H9 (cell line): ENCODE results near the gene TMEM91. TPM values are rescaled to one million over a fixed set of nuclear protein-coding genes. Genes with fewer than 3 reads are reported as not detected.
A peak's percentile ranks its signal among the peaks of the same experiment; 100 is the strongest.

Source experiments
- DNase-seq: peaks from one replicate; pipeline ENCODE4 v3.0.0-alpha.2; 2017
- H2AFZ ChIP-seq: one replicate; pipeline ENCODE4 v1.6.1; 2013; ENCODE audit warnings: mild to moderate bottlenecking, low read length, control low read depth, moderate library complexity
- H2AK5ac ChIP-seq: 2 replicates; pipeline ENCODE4 v1.6.1; 2013; ENCODE audit warnings: low read length, control low read depth, mixed read lengths; ENCODE audit not compliant: insufficient read length
- H2BK120ac ChIP-seq: one replicate; pipeline ENCODE4 v1.6.1; 2013; ENCODE audit warnings: low read depth, mild to moderate bottlenecking, low read length, control low read depth, inconsistent platforms; ENCODE audit not compliant: poor library complexity, severe bottlenecking
- H2BK12ac ChIP-seq: 2 replicates; pipeline ENCODE4 v1.6.1; 2013; ENCODE audit warnings: low read length, control low read depth, mixed read lengths, low read depth; ENCODE audit not compliant: insufficient read length
- H2BK15ac ChIP-seq: 2 replicates; pipeline ENCODE4 v1.6.1; 2013; ENCODE audit warnings: low read depth, low read length, control low read depth
- H2BK20ac ChIP-seq: one replicate; pipeline ENCODE4 v1.6.1; 2013; ENCODE audit warnings: low read depth, mild to moderate bottlenecking, low read length, control low read depth, inconsistent platforms; ENCODE audit not compliant: poor library complexity, severe bottlenecking
- H2BK5ac ChIP-seq: 2 replicates; pipeline ENCODE4 v1.6.1; 2013; ENCODE audit warnings: low read length, control low read depth, mixed read lengths; ENCODE audit not compliant: insufficient read length
- H3K14ac ChIP-seq: 2 replicates; pipeline ENCODE4 v1.6.1; 2013; ENCODE audit warnings: low read length, control low read depth; ENCODE audit not compliant: insufficient read depth
- H3K18ac ChIP-seq: 2 replicates; pipeline ENCODE4 v1.6.1; 2013; ENCODE audit warnings: low read depth, mild to moderate bottlenecking, mixed read lengths, low read length, control low read depth; ENCODE audit not compliant: insufficient read length
- H3K23ac ChIP-seq: 2 replicates; pipeline ENCODE4 v1.6.1; 2013; ENCODE audit warnings: low read length, control low read depth, mixed read lengths, low read depth; ENCODE audit not compliant: insufficient read length
- H3K23me2 ChIP-seq: 2 replicates; pipeline ENCODE4 v1.6.1; 2013; ENCODE audit warnings: low read depth, mild to moderate bottlenecking, mixed read lengths, low read length, control low read depth; ENCODE audit not compliant: insufficient read length, poor library complexity, severe bottlenecking
- H3K27ac ChIP-seq: 2 replicates; pipeline ENCODE4 v1.5.1; 2013; ENCODE audit warnings: low read length, control low read depth, mixed read lengths, low read depth; ENCODE audit not compliant: insufficient read length
- H3K27me3 ChIP-seq: 2 replicates; pipeline ENCODE4 v1.6.1; 2013; ENCODE audit warnings: low read length, control low read depth, inconsistent platforms; ENCODE audit not compliant: insufficient read depth
- H3K4ac ChIP-seq: 2 replicates; pipeline ENCODE4 v1.6.1; 2013; ENCODE audit warnings: low read depth, mild to moderate bottlenecking, control low read depth, inconsistent platforms, low read length, moderate library complexity
- H3K4me1 ChIP-seq: 2 replicates; pipeline ENCODE4 v1.6.1; 2013; ENCODE audit warnings: low read length, control low read depth, inconsistent platforms; ENCODE audit not compliant: insufficient read depth
- H3K4me2 ChIP-seq: 2 replicates; pipeline ENCODE4 v1.6.1; 2013; ENCODE audit warnings: low read length, control low read depth, mixed read lengths; ENCODE audit not compliant: insufficient read length, insufficient read depth
- H3K56ac ChIP-seq: 2 replicates; pipeline ENCODE4 v1.6.1; 2013; ENCODE audit warnings: low read depth, mild to moderate bottlenecking, mixed read lengths, low read length, control low read depth; ENCODE audit not compliant: insufficient read length
- H3K79me1 ChIP-seq: 2 replicates; pipeline ENCODE4 v1.6.1; 2013; ENCODE audit warnings: low read depth, mild to moderate bottlenecking, moderate library complexity, low read length, control low read depth, inconsistent platforms; ENCODE audit not compliant: insufficient read depth, poor library complexity, severe bottlenecking
- H3K79me2 ChIP-seq: 2 replicates; pipeline ENCODE4 v1.6.1; 2013; ENCODE audit warnings: low read length, control low read depth, inconsistent platforms; ENCODE audit not compliant: insufficient read depth
- H3K9ac ChIP-seq: 2 replicates; pipeline ENCODE4 v1.6.1; 2013; ENCODE audit warnings: low read length, control low read depth, mixed read lengths; ENCODE audit not compliant: insufficient read length; ENCODE audit errors: extremely low read depth
- H3K9me3 ChIP-seq: one replicate; pipeline ENCODE4 v1.6.1; 2013; ENCODE audit warnings: low read depth, low read length, inconsistent platforms; ENCODE audit not compliant: control insufficient read depth
- H3T11ph ChIP-seq: one replicate; pipeline ENCODE4 v1.6.1; 2013; ENCODE audit warnings: mild to moderate bottlenecking, low read length, control low read depth, inconsistent platforms
- H4K20me1 ChIP-seq: one replicate; pipeline ENCODE4 v1.6.1; 2013; ENCODE audit not compliant: control insufficient read depth, insufficient read length, insufficient read depth
- H4K5ac ChIP-seq: 2 replicates; pipeline ENCODE4 v1.6.1; 2013; ENCODE audit warnings: low read depth, mild to moderate bottlenecking, mixed read lengths, low read length, control low read depth; ENCODE audit not compliant: insufficient read length
- H4K8ac ChIP-seq: replicated peaks from 2 replicates; pipeline ENCODE4 v1.6.1; 2013; ENCODE audit warnings: low read length, control low read depth, mixed read lengths, low read depth; ENCODE audit not compliant: insufficient read length
- H4K91ac ChIP-seq: 2 replicates; pipeline ENCODE4 v1.6.1; 2013; ENCODE audit warnings: low read depth, mild to moderate bottlenecking, moderate library complexity, mixed read lengths, low read length, control low read depth; ENCODE audit not compliant: insufficient read length
- H3K27ac Mint-ChIP-seq, 3 experiments: 2 replicates in 2 of 3; 3 replicates in 1 of 3; pipeline ENCODE4 v1.8.0; 2020 to 2021; ENCODE audit warnings: mixed read lengths in 3 of 3, mild to moderate bottlenecking in 1 of 3, moderate library complexity in 1 of 3
- H3K27me3 Mint-ChIP-seq: 2 replicates; pipeline ENCODE4 v1.8.0; 2021; ENCODE audit warnings: low read depth, mild to moderate bottlenecking, moderate library complexity, mixed read lengths
- H3K36me3 Mint-ChIP-seq, 3 experiments: 2 replicates in 2 of 3; 3 replicates in 1 of 3; pipeline ENCODE4 v1.8.0; 2020 to 2021; ENCODE audit warnings: low read depth in 3 of 3, mixed read lengths in 3 of 3; ENCODE audit not compliant: insufficient read depth in 1 of 3
- H3K4me1 Mint-ChIP-seq, 2 experiments: 2 replicates each; pipeline ENCODE4 v1.8.0; 2020; ENCODE audit warnings: mixed read lengths in 2 of 2
- H3K4me3 Mint-ChIP-seq, 2 experiments: 2 replicates in 1 of 2; 3 replicates in 1 of 2; pipeline ENCODE4 v1.8.0; 2020 to 2021; ENCODE audit warnings: mild to moderate bottlenecking in 2 of 2, mixed read lengths in 2 of 2, moderate library complexity in 1 of 2
- H3K9me3 Mint-ChIP-seq, 2 experiments: 2 replicates in 1 of 2; 3 replicates in 1 of 2; pipeline ENCODE4 v1.8.0; 2020; ENCODE audit warnings: mild to moderate bottlenecking in 2 of 2, mixed read lengths in 2 of 2, moderate library complexity in 1 of 2
- CTCF ChIP-seq: fragments of 200-600 bp; sonication (generic); conservative IDR thresholded peaks from 3 replicates; pipeline ENCODE4 v1.8.0; 2021; ENCODE audit warnings: antibody characterized with exemption, mild to moderate bottlenecking
- WGBS: extraction: QIAGEN DNeasy Blood & Tissue Kit; methylation state at CpG from one replicate; pipeline ENCODE4 v1.1.7; 2013; ENCODE audit warnings: missing lambda C conversion rate, low lambda C conversion rate, mixed read lengths; ENCODE audit not compliant: insufficient read length; ENCODE audit errors: extremely low coverage; 5-methylcytosine and 5-hydroxymethylcytosine counted together
- total RNA-seq: library from RNA; stranded (reverse); gene quantifications from 2 replicates; pipeline ENCODE4 v1.2.1, GENCODE V29; 2021

The TMEM91 gene
- total RNA-seq, 1 experiment from 2014 or later: 5.7 TPM

DNA sequence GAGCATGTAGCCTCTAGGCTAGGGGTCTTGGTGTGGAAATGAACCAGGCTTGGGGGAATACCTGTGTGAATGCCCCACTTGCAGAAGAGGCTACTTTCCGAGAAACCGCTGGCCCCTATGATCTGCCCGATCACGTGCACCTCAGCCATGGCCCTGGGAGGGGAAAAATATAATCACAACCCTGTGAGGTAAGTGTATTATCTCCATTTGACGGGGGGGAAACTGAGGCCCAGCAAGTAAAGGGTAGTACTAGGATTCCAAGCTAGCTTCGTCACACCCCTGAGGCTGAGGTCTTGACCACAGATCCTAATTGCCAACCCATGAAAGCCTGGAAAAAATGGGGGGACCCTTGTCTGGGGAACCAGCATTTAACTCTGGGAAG, 13.0 kb upstream of the TMEM91 start:
- no peak overlapping the region for H3K27ac ChIP-seq
- H2BK15ac ChIP-seq: no peak overlapping the region
- H3K9me3 Mint-ChIP-seq: no peaks in the 10 kb centered on the region

More for the DNA sequence above, 13.0 kb upstream of the TMEM91 start:
- peak overlapping the region; percentile 73 for H3K4me2 ChIP-seq
- Mint-ChIP-seq H3K4me3 (peak overlapping the region; percentile 93 to 94), H3K27ac (peak overlapping the region in 1 of 3 experiments; percentile 100; a peak in 1 of 7 replicates), H3K27me3 (no peaks in the 10 kb centered on the region), H3K36me3 (no peaks in the 10 kb centered on the region; a peak in 1 of 7 replicates), H3K4me1 (peaks cover 2 to 8% of the 10 kb centered on the region in 2 experiments; a peak in 2 of 4 replicates)
- H4K91ac ChIP-seq: no peak overlapping the region
- no peak overlapping the region for H3K23ac ChIP-seq
- no peaks in the 10 kb centered on the region for H3K79me2 ChIP-seq
- no peak for DNase-seq
- no peak for TF ChIP-seq CTCF
- no peak overlapping the region for H4K5ac ChIP-seq
- H4K20me1 ChIP-seq: no peaks in the 10 kb centered on the region
- no peak overlapping the region for H3K56ac ChIP-seq
- H2AK5ac ChIP-seq: no peak overlapping the region
- H3K23me2 ChIP-seq: peaks cover 8% of the 10 kb centered on the region
- H2AFZ ChIP-seq: no peak overlapping the region
- no peaks in the 10 kb centered on the region for H3K79me1 ChIP-seq
- H3K4ac ChIP-seq: no peak overlapping the region
- WGBS: no CpG with 5 or more reads among the region's 6 CpGs
- H2BK120ac ChIP-seq: no peak overlapping the region
- no peaks in the 10 kb centered on the region for H3K27me3 ChIP-seq
- no peak overlapping the region for H2BK20ac ChIP-seq
- H2BK12ac ChIP-seq: no peak overlapping the region
- H3K18ac ChIP-seq: no peak overlapping the region
- no peak overlapping the region for H3K14ac ChIP-seq
- peak overlapping the region; percentile 23 for H3K9ac ChIP-seq
- no peaks in the 10 kb centered on the region for H3K4me1 ChIP-seq
- H4K8ac ChIP-seq: no peak overlapping the region
- no peak overlapping the region for H3T11ph ChIP-seq
- no peak overlapping the region for H2BK5ac ChIP-seq
- H3K9me3 ChIP-seq: no peaks in the 10 kb centered on the region
